K562 (cell line): ENCODE measurements around the gene AP1S3. TPM values are rescaled to one million over a fixed set of nuclear protein-coding genes. Genes with fewer than 3 reads are reported as not detected.

ENCODE experiments used
- ATF7 ChIP-seq: fragments of 450-650 bp; IDR thresholded peaks from 2 replicates; pipeline ENCODE4 v1.7.1; 2014; ENCODE audit warnings: mild to moderate bottlenecking, moderate library complexity
- BRCA1 ChIP-seq, 2 experiments: fragments of 450-650 bp in 1 of 2; sonication (generic) in 1 of 2; formaldehyde crosslinking in 1 of 2; IDR thresholded peaks; 2 replicates each; pipeline versions ENCODE4 v1.5.0 to v1.6.1; 2017 to 2020; ENCODE audit warnings: mild to moderate bottlenecking in 1 of 2, missing genetic modification reagents in 1 of 2
- BRF1 ChIP-seq: IDR thresholded peaks from 3 replicates; pipeline ENCODE4 v1.6.1; 2011; ENCODE audit warnings: borderline replicate concordance, mild to moderate bottlenecking; ENCODE audit not compliant: insufficient read length; ENCODE audit errors: extremely low read depth
- COPS2 ChIP-seq: fragments of 450-650 bp; conservative IDR thresholded peaks from 2 replicates; pipeline ENCODE4 v1.6.1; 2016; ENCODE audit warnings: mild to moderate bottlenecking, moderate library complexity
- SIX5 ChIP-seq, 2 experiments: IDR thresholded peaks; 2 replicates each; pipeline ENCODE4 v1.6.1; 2011; ENCODE audit warnings: low read length in 2 of 2, borderline replicate concordance in 1 of 2, low read depth in 1 of 2, mild to moderate bottlenecking in 1 of 2, moderate library complexity in 1 of 2; ENCODE audit not compliant: insufficient read depth in 1 of 2
- ZMIZ1 ChIP-seq, 2 experiments: fragments of 150-350 bp in 1 of 2; IDR thresholded peaks; 2 replicates each; pipeline ENCODE4 v1.6.1; 2012 to 2016; ENCODE audit warnings: low read depth in 2 of 2, low read length in 2 of 2, mild to moderate bottlenecking in 1 of 2, moderate library complexity in 1 of 2
- polyA plus RNA-seq, 8 experiments: library from polyadenylated mRNA; depleted of rRNA in 4 of 8; stranded (reverse) in 5 of 8; unstranded in 3 of 8; fragments of >200 nt; fragmentation: Nextera tagmentation in 2 of 8; fragmentation: Illumina TruSeq in 1 of 8; extraction: Ambion mirVana in 2 of 8; extraction: Trizol in 1 of 8; gene quantifications; 2 replicates each; pipeline versions ENCODE4 v1.2.1 to v1.2.3, GENCODE V29; 2011 to 2014; ENCODE audit warnings: inconsistent platforms in 1 of 8, missing spikeins in 1 of 8
- total RNA-seq, 7 experiments: library from RNA; depleted of rRNA in 6 of 7; stranded (reverse); fragments of >200 nt in 6 of 7; fragmentation: Illumina TruSeq in 2 of 7; extraction: Trizol in 2 of 7; gene quantifications; 2 replicates each; pipeline versions ENCODE4 v1.2.1 to v1.2.3, GENCODE V29; 2011 to 2021; ENCODE audit warnings: low replicate concordance in 1 of 7
- TF ChIP-seq, protein P1 (sequence below): fragments of 450-650 bp; formaldehyde crosslinking; IDR thresholded peaks from 2 replicates; pipeline ENCODE4 v1.4.0; 2020; ENCODE audit warnings: mild to moderate bottlenecking, mixed read lengths
- TF ChIP-seq, protein P2 (sequence below), 2 experiments: fragments of 200-800 bp in 1 of 2; sonication (Bioruptor generic) in 1 of 2; sonication (generic) in 1 of 2; formaldehyde crosslinking in 1 of 2; IDR thresholded peaks in 1 of 2; conservative IDR thresholded peaks in 1 of 2; 2 replicates each; pipeline versions ENCODE4 v1.5.0 to v1.6.1; 2016 to 2020; ENCODE audit warnings: missing compliant biosample characterization in 1 of 2, missing genetic modification characterization in 1 of 2, missing genetic modification reagents in 1 of 2
- TF ChIP-seq, protein P3 (sequence below): fragments of 250-450 bp; sonication (Bioruptor Pico); IDR thresholded peaks from 2 replicates; pipeline ENCODE4 v1.8.0; 2021; ENCODE audit warnings: moderate library complexity, mild to moderate bottlenecking, inconsistent platforms
- TF ChIP-seq, protein P4 (sequence below): IDR thresholded peaks from 2 replicates; pipeline ENCODE4 v1.6.1; 2016; ENCODE audit warnings: missing genetic modification characterization, missing compliant biosample characterization
- TF ChIP-seq, protein P5 (sequence below): fragments of 250-450 bp; sonication (Bioruptor Pico); IDR thresholded peaks from 2 replicates; pipeline ENCODE4 v1.4.0; 2020

AP1S3 gene
- total and polyA plus RNA-seq, 9 of the 15 experiments (the other 6 are each of a cell fraction or from before 2014, with no cell fraction given) = 0.50 to 3.8 (median 2.1) TPM

- TF ChIP-seq, protein P1, sequence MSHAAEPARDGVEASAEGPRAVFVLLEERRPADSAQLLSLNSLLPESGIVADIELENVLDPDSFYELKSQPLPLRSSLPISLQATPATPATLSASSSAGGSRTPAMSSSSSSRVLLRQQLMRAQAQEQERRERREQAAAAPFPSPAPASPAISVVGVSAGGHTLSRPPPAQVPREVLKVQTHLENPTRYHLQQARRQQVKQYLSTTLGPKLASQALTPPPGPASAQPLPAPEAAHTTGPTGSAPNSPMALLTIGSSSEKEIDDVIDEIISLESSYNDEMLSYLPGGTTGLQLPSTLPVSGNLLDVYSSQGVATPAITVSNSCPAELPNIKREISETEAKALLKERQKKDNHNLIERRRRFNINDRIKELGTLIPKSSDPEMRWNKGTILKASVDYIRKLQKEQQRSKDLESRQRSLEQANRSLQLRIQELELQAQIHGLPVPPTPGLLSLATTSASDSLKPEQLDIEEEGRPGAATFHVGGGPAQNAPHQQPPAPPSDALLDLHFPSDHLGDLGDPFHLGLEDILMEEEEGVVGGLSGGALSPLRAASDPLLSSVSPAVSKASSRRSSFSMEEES (CRISPR knock-in tag) = no peak
- TF ChIP-seq ATF7 (no peak; the same call in 1 of the 2 replicates), SIX5 (IDR thresholded peaks at IDR 0.05; ENCODE audit: borderline replicate concordance in 1 of 2, insufficient read depth in 1 of 2, low read depth in 1 of 2, low read length in 2 of 2) (no peak), ZMIZ1 (IDR thresholded peaks at IDR 0.05; ENCODE audit: low read depth in 2 of 2, low read length in 2 of 2) (0 out of 4 replicates have a peak, but pooled peaks of 1 of the 2 experiments have one; percentile 62), BRF1 (no peak), BRCA1 (IDR thresholded peaks at IDR 0.05) (no peak), BRCA1 (CRISPR knock-in tag; IDR thresholded peaks at IDR 0.05) (no peak), COPS2 (no peak)
- TF ChIP-seq, protein P2, sequence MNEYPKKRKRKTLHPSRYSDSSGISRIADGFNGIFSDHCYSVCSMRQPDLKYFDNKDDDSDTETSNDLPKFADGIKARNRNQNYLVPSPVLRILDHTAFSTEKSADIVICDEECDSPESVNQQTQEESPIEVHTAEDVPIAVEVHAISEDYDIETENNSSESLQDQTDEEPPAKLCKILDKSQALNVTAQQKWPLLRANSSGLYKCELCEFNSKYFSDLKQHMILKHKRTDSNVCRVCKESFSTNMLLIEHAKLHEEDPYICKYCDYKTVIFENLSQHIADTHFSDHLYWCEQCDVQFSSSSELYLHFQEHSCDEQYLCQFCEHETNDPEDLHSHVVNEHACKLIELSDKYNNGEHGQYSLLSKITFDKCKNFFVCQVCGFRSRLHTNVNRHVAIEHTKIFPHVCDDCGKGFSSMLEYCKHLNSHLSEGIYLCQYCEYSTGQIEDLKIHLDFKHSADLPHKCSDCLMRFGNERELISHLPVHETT (CRISPR knock-in tag; conservative IDR thresholded peaks at IDR 0.05 in 1 of 2, IDR thresholded peaks at IDR 0.05 in 1 of 2) = no peak
- TF ChIP-seq, protein P3, sequence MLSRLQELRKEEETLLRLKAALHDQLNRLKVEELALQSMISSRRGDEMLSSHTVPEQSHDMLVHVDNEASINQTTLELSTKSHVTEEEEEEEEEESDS = no peak
- TF ChIP-seq, protein P4, sequence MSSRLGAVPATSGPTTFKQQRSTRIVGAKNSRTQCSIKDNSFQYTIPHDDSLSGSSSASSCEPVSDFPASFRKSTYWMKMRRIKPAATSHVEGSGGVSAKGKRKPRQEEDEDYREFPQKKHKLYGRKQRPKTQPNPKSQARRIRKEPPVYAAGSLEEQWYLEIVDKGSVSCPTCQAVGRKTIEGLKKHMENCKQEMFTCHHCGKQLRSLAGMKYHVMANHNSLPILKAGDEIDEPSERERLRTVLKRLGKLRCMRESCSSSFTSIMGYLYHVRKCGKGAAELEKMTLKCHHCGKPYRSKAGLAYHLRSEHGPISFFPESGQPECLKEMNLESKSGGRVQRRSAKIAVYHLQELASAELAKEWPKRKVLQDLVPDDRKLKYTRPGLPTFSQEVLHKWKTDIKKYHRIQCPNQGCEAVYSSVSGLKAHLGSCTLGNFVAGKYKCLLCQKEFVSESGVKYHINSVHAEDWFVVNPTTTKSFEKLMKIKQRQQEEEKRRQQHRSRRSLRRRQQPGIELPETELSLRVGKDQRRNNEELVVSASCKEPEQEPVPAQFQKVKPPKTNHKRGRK (tag) = no peak
- TF ChIP-seq, protein P5, sequence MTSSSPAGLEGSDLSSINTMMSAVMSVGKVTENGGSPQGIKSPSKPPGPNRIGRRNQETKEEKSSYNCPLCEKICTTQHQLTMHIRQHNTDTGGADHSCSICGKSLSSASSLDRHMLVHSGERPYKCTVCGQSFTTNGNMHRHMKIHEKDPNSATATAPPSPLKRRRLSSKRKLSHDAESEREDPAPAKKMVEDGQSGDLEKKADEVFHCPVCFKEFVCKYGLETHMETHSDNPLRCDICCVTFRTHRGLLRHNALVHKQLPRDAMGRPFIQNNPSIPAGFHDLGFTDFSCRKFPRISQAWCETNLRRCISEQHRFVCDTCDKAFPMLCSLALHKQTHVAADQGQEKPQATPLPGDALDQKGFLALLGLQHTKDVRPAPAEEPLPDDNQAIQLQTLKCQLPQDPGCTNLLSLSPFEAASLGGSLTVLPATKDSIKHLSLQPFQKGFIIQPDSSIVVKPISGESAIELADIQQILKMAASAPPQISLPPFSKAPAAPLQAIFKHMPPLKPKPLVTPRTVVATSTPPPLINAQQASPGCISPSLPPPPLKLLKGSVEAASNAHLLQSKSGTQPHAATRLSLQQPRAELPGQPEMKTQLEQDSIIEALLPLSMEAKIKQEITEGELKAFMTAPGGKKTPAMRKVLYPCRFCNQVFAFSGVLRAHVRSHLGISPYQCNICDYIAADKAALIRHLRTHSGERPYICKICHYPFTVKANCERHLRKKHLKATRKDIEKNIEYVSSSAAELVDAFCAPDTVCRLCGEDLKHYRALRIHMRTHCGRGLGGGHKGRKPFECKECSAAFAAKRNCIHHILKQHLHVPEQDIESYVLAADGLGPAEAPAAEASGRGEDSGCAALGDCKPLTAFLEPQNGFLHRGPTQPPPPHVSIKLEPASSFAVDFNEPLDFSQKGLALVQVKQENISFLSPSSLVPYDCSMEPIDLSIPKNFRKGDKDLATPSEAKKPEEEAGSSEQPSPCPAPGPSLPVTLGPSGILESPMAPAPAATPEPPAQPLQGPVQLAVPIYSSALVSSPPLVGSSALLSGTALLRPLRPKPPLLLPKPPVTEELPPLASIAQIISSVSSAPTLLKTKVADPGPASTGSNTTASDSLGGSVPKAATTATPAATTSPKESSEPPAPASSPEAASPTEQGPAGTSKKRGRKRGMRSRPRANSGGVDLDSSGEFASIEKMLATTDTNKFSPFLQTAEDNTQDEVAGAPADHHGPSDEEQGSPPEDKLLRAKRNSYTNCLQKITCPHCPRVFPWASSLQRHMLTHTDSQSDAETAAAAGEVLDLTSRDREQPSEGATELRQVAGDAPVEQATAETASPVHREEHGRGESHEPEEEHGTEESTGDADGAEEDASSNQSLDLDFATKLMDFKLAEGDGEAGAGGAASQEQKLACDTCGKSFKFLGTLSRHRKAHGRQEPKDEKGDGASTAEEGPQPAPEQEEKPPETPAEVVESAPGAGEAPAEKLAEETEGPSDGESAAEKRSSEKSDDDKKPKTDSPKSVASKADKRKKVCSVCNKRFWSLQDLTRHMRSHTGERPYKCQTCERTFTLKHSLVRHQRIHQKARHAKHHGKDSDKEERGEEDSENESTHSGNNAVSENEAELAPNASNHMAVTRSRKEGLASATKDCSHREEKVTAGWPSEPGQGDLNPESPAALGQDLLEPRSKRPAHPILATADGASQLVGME = no peak
These were observed 113.4 kb downstream of the AP1S3 start (continued) for GRCh38 chr2:223723954-223724411.
